Neuronal stem cell (in vitro differentiated cells): ENCODE measurements around the gene SRGAP2C.
"Not testable (repeated sequence)": the region's sequence is repeated elsewhere in the genome, so short reads cannot be mapped to it uniquely, and the experiment has no call there.

Experiments used
- DNase-seq: peaks from one replicate; pipeline ENCODE4 v3.0.0-alpha.2; 2013; ENCODE audit warnings: low spot score
- H2AFZ ChIP-seq: one replicate; pipeline ENCODE4 v1.6.1; 2013; ENCODE audit warnings: mild to moderate bottlenecking, low read length, inconsistent platforms
- H2AK5ac ChIP-seq: 2 replicates; pipeline ENCODE4 v1.6.1; 2013; ENCODE audit warnings: low read depth, mild to moderate bottlenecking, inconsistent platforms, low read length, moderate library complexity, mixed read lengths
- H2BK120ac ChIP-seq: 2 replicates; pipeline ENCODE4 v1.6.1; 2013; ENCODE audit warnings: low read depth, mild to moderate bottlenecking, inconsistent platforms, low read length, moderate library complexity, mixed read lengths
- H2BK12ac ChIP-seq: one replicate; pipeline ENCODE4 v1.6.1; 2013; ENCODE audit warnings: low read length, inconsistent platforms
- H2BK15ac ChIP-seq: 2 replicates; pipeline ENCODE4 v1.6.1; 2013; ENCODE audit warnings: mild to moderate bottlenecking, low read length, inconsistent platforms, mixed read lengths
- H2BK5ac ChIP-seq: one replicate; pipeline ENCODE4 v1.6.1; 2013; ENCODE audit warnings: inconsistent platforms, mild to moderate bottlenecking, low read length, moderate library complexity
- H3K14ac ChIP-seq: one replicate; pipeline ENCODE4 v1.6.1; 2013; ENCODE audit warnings: low read length, inconsistent platforms
- H3K18ac ChIP-seq: 2 replicates; pipeline ENCODE4 v1.6.1; 2013; ENCODE audit warnings: low read length, inconsistent platforms
- H3K23ac ChIP-seq: 2 replicates; pipeline ENCODE4 v1.6.1; 2013; ENCODE audit warnings: low read depth, mild to moderate bottlenecking, mixed read lengths, low read length, inconsistent platforms; ENCODE audit not compliant: poor library complexity
- H3K27ac ChIP-seq: replicated peaks from 3 replicates; pipeline ENCODE4 v1.5.1; 2013; ENCODE audit warnings: low read length, inconsistent platforms
- H3K27me3 ChIP-seq, 3 experiments: 2 replicates each; pipeline ENCODE4 v1.6.1; 2013; ENCODE audit warnings: low read length in 3 of 3, mild to moderate bottlenecking in 2 of 3, inconsistent platforms in 1 of 3, low read depth in 1 of 3, mixed read lengths in 1 of 3, moderate library complexity in 1 of 3; ENCODE audit not compliant: control insufficient read depth in 3 of 3, insufficient read depth in 3 of 3
- H3K36me3 ChIP-seq, 2 donors: replicated peaks in 1 of 2; 2 replicates each; pipeline ENCODE4 v1.6.1; 2013; ENCODE audit warnings: low read length in 2 of 2; ENCODE audit not compliant: control insufficient read depth in 2 of 2, insufficient read depth in 2 of 2
- H3K4ac ChIP-seq: 2 replicates; pipeline ENCODE4 v1.6.1; 2013; ENCODE audit warnings: inconsistent platforms, mild to moderate bottlenecking, low read length, moderate library complexity
- H3K4me1 ChIP-seq, 2 donors: 1 replicate in 1 of 2; 2 replicates in 1 of 2; pipeline ENCODE4 v1.6.1; 2013; ENCODE audit warnings: low read length in 2 of 2, low read depth in 1 of 2; ENCODE audit not compliant: control insufficient read depth in 2 of 2, insufficient read depth in 1 of 2
- H3K4me2 ChIP-seq: one replicate; pipeline ENCODE4 v1.6.1; 2013; ENCODE audit warnings: mild to moderate bottlenecking, low read length, inconsistent platforms; ENCODE audit not compliant: insufficient read depth, poor library complexity, severe bottlenecking
- H3K4me3 ChIP-seq, 2 donors: 2 replicates each; pipeline ENCODE4 v1.5.1; 2013; ENCODE audit warnings: low read length in 2 of 2, mild to moderate bottlenecking in 2 of 2, inconsistent platforms in 1 of 2, moderate library complexity in 1 of 2
- H3K79me1 ChIP-seq: one replicate; pipeline ENCODE4 v1.6.1; 2013; ENCODE audit warnings: low read depth, mild to moderate bottlenecking, inconsistent platforms, low read length, moderate library complexity
- H3K9ac ChIP-seq: one replicate; pipeline ENCODE4 v1.6.1; 2013; ENCODE audit warnings: mild to moderate bottlenecking, low read depth, low read length, inconsistent platforms; ENCODE audit not compliant: poor library complexity
- H3K9me3 ChIP-seq, 2 donors: replicated peaks in 1 of 2; 2 replicates each; pipeline versions ENCODE3 to v1.6.1; 2013; ENCODE audit warnings: low read length in 2 of 2, mild to moderate bottlenecking in 2 of 2, inconsistent platforms in 1 of 2, low read depth in 1 of 2, mixed read lengths in 1 of 2, moderate library complexity in 1 of 2; ENCODE audit not compliant: control insufficient read depth in 2 of 2, insufficient read depth in 1 of 2
- H4K8ac ChIP-seq: one replicate; pipeline ENCODE4 v1.6.1; 2013; ENCODE audit warnings: low read depth, mild to moderate bottlenecking, inconsistent platforms, low read length, moderate library complexity
- H4K91ac ChIP-seq: one replicate; pipeline ENCODE4 v1.6.1; 2013; ENCODE audit warnings: low read length, low read depth, mild to moderate bottlenecking, inconsistent platforms; ENCODE audit not compliant: poor library complexity
- WGBS, 2 donors: extraction: QIAGEN DNeasy Blood & Tissue Kit; methylation state at CpG; one replicate each; pipeline ENCODE4 v1.1.7; 2013; ENCODE audit warnings: missing lambda C conversion rate in 2 of 2, mixed read lengths in 1 of 2; ENCODE audit not compliant: insufficient read length in 2 of 2, insufficient replicate concordance in 1 of 2; ENCODE audit errors: extremely low coverage in 2 of 2; 5-methylcytosine and 5-hydroxymethylcytosine counted together

SRGAP2C gene

DNA sequence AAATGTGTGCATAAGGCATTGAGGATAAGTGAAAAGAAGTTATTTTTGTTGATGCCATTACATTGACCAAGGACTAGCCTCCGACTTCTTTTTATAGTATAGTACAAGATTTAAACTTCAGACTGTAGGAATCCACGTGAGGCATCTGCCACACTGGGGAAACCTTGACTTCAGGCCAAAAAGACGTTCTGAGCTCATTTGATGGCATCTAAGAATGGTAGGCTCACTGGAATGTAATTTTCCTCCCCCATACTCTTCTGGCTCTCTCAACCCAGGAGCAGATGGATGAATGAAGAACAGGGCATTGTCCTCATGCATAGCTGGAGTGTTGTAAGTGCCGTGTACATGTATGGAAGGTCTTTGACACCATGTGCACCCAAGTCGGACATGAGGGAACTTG, 194.0 kb downstream of the SRGAP2C start:
- no CpG with 5 or more reads among the region's 5 CpGs for WGBS, 2 donors

GRCh38 chr1:121384754-121385153, 200.0 kb downstream of the SRGAP2C start:
- H2BK5ac ChIP-seq, H3K4me1 ChIP-seq, H3K23ac ChIP-seq, H2AFZ ChIP-seq, H3K9ac ChIP-seq, DNase-seq, H3K36me3 ChIP-seq, H3K18ac ChIP-seq, H4K91ac ChIP-seq, H3K14ac ChIP-seq, H3K27me3 ChIP-seq, H3K9me3 ChIP-seq, H3K79me1 ChIP-seq, H3K4me2 ChIP-seq, H2BK15ac ChIP-seq, H4K8ac ChIP-seq, H3K4ac ChIP-seq, H2AK5ac ChIP-seq, H3K27ac ChIP-seq, H2BK12ac ChIP-seq, H2BK120ac ChIP-seq, H3K4me3 ChIP-seq: not testable (repeated sequence)
- no CpG with 5 or more reads among the region's 4 CpGs for WGBS, 2 donors

More for the DNA sequence above, 194.0 kb downstream of the SRGAP2C start:
- not testable (repeated sequence) for H4K91ac ChIP-seq, H3K79me1 ChIP-seq, H3K4ac ChIP-seq, H2BK15ac ChIP-seq, H3K36me3 ChIP-seq, H3K14ac ChIP-seq, H3K9me3 ChIP-seq, H3K4me1 ChIP-seq, H2BK120ac ChIP-seq, H2BK12ac ChIP-seq, H3K23ac ChIP-seq, H3K18ac ChIP-seq, H2AK5ac ChIP-seq, H2AFZ ChIP-seq, DNase-seq, H3K4me3 ChIP-seq, H3K4me2 ChIP-seq, H3K27ac ChIP-seq, H4K8ac ChIP-seq, H3K27me3 ChIP-seq, H3K9ac ChIP-seq, H2BK5ac ChIP-seq

GRCh38 chr1:121385162-121385561, 200.4 kb downstream of the SRGAP2C start:
- H3K4me1 ChIP-seq, H3K9me3 ChIP-seq, H3K14ac ChIP-seq, H3K79me1 ChIP-seq, H3K36me3 ChIP-seq, H3K4me2 ChIP-seq, H2AFZ ChIP-seq, H2BK120ac ChIP-seq, H4K91ac ChIP-seq, H2AK5ac ChIP-seq, H2BK15ac ChIP-seq, H3K27ac ChIP-seq, H3K18ac ChIP-seq, H2BK12ac ChIP-seq, H2BK5ac ChIP-seq, H3K9ac ChIP-seq, H3K4ac ChIP-seq, H3K4me3 ChIP-seq, H3K27me3 ChIP-seq, H3K23ac ChIP-seq, H4K8ac ChIP-seq, DNase-seq: not testable (repeated sequence)
- WGBS, 2 donors = no CpG with 5 or more reads among the region's 3 CpGs

GRCh38 chr1:121385563-121386288, 201.0 kb downstream of the SRGAP2C start:
- H3K79me1 ChIP-seq, H3K4me1 ChIP-seq, H3K4me2 ChIP-seq, H2AK5ac ChIP-seq, H3K18ac ChIP-seq, H3K14ac ChIP-seq, H3K4me3 ChIP-seq, H3K27ac ChIP-seq, H3K23ac ChIP-seq, H4K8ac ChIP-seq, H3K27me3 ChIP-seq, H3K36me3 ChIP-seq, H2BK15ac ChIP-seq, H3K9me3 ChIP-seq, H2BK12ac ChIP-seq, H2BK120ac ChIP-seq, H3K4ac ChIP-seq, H3K9ac ChIP-seq, H2AFZ ChIP-seq, H2BK5ac ChIP-seq, DNase-seq, H4K91ac ChIP-seq: not testable (repeated sequence)
- no CpG with 5 or more reads among the region's 8 CpGs for WGBS, 2 donors
